Activated B cell treated with CpG ODN at 0.5 μM for 24 hours (primary cell): Measurements from ENCODE around the gene RPL13. TPM values are rescaled to one million over a fixed set of nuclear protein-coding genes. Genes with fewer than 3 reads are reported as not detected.

Experiments
- ATAC-seq: fragments of 200-7000 bp; cut with Tn5 transposase; one replicate; pipeline ENCODE4 v1.10.0; 2021; ENCODE audit warnings: low read depth, mild to moderate bottlenecking, moderate library complexity
- CTCF ChIA-PET: fragments of 350-600 bp; sonication (Branson Sonifier 250); formaldehyde crosslinking; loops from one replicate; lab custom pipeline; 2021; ENCODE audit warnings: antibody characterized with exemption; lab: Charles Lee
- POLR2A ChIA-PET: fragments of 350-600 bp; sonication (Branson Sonifier 250); formaldehyde crosslinking; loops from one replicate; lab custom pipeline; 2021; ENCODE audit warnings: antibody characterized with exemption; lab: Charles Lee
- DNase-seq: peaks from one replicate; pipeline ENCODE4 v3.0.0; 2022
- H3K27ac Mint-ChIP-seq: one replicate; pipeline ENCODE4 v1.8.0; 2020; ENCODE audit warnings: mixed read lengths
- H3K27me3 Mint-ChIP-seq: one replicate; pipeline ENCODE4 v1.8.0; 2021; ENCODE audit warnings: mixed read lengths
- H3K36me3 Mint-ChIP-seq: one replicate; pipeline ENCODE4 v1.8.0; 2021; ENCODE audit warnings: low read depth, mixed read lengths
- H3K4me1 Mint-ChIP-seq: one replicate; pipeline ENCODE4 v1.8.0; 2021; ENCODE audit warnings: mixed read lengths
- H3K4me3 Mint-ChIP-seq: one replicate; pipeline ENCODE4 v1.8.0; 2020; ENCODE audit warnings: mild to moderate bottlenecking, mixed read lengths
- H3K9me3 Mint-ChIP-seq: one replicate; pipeline ENCODE4 v1.8.0; 2020; ENCODE audit warnings: mixed read lengths
- intact Hi-C: fragments of 100-400 bp; cut with micrococcal nuclease; formaldehyde crosslinking; loops from one replicate; pipeline ENCODE4 v1.15.1; 2024
- total RNA-seq: library from RNA; stranded (reverse); gene quantifications from 2 replicates; pipeline ENCODE4 v1.2.3, GENCODE V29; 2022
- TF ChIP-seq, protein P1 (sequence below): fragments of 200-600 bp; IDR thresholded peaks from one replicate; pipeline ENCODE4 v1.8.0; 2022; ENCODE audit warnings: antibody characterized with exemption, mild to moderate bottlenecking

The RPL13 gene
- total RNA-seq, 1 donor from 2014 or later: 3,566 TPM

GRCh38 chr16:89582614-89583196 lies 22.2 kb downstream of the RPL13 start:
- ChIA-PET CTCF (no interaction called here), POLR2A (no interaction called here)
- intact Hi-C loops: no loop called here
- H3K27ac Mint-ChIP-seq: no peak overlapping the region
- ATAC-seq (no peak), DNase-seq (no peak)
- H3K27me3 Mint-ChIP-seq: no peaks in the 10 kb centered on the region
- H3K4me3 Mint-ChIP-seq: no peak overlapping the region
- no peaks in the 10 kb centered on the region for H3K9me3 Mint-ChIP-seq
- TF ChIP-seq, protein P1, sequence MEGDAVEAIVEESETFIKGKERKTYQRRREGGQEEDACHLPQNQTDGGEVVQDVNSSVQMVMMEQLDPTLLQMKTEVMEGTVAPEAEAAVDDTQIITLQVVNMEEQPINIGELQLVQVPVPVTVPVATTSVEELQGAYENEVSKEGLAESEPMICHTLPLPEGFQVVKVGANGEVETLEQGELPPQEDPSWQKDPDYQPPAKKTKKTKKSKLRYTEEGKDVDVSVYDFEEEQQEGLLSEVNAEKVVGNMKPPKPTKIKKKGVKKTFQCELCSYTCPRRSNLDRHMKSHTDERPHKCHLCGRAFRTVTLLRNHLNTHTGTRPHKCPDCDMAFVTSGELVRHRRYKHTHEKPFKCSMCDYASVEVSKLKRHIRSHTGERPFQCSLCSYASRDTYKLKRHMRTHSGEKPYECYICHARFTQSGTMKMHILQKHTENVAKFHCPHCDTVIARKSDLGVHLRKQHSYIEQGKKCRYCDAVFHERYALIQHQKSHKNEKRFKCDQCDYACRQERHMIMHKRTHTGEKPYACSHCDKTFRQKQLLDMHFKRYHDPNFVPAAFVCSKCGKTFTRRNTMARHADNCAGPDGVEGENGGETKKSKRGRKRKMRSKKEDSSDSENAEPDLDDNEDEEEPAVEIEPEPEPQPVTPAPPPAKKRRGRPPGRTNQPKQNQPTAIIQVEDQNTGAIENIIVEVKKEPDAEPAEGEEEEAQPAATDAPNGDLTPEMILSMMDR: no peak
- no peaks in the 10 kb centered on the region for H3K36me3 Mint-ChIP-seq
- no peaks in the 10 kb centered on the region for H3K4me1 Mint-ChIP-seq

DNA sequence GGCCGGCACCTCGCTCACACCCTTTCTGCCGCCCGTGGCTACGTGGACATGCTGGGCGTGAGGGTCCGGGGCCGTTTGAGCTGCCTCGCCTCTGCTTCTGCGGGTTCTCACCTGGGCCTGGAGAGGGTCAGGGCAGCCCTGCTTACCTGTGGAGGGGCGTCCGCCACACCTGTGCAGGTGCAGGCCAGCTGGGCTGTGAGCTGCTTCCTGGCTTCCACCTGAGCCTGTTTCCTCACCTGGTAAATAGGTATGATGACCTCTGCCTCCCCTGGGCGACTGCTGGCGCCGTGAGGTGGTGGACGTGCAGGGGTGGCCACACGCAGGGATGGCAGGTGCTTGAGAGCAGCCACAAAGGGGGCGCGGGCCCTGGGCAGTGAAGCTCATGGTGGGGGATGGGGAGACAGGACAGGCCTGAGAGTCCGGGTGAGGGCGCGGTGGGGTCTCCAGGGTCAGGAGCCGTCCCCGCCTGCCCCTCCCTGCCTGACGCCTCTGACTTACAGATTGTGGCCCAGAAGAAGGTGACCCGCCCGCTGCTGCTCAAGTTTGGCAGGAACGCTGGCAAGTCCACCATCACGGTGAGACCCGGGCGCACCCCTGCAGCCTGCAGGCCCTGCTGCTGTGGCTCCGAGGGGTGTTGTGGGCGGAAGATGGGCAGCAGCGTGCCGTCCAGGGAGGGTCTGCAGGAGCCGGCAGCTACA lies 22.9 kb downstream of the RPL13 start:
- DNase-seq (no peak), ATAC-seq (no peak)
- intact Hi-C loops: no loop called here
- ChIA-PET CTCF (no interaction called here), POLR2A (no interaction called here)
- Mint-ChIP-seq H3K4me1 (no peaks in the 10 kb centered on the region), H3K4me3 (no peak overlapping the region), H3K9me3 (no peaks in the 10 kb centered on the region), H3K27me3 (no peaks in the 10 kb centered on the region), H3K27ac (no peak overlapping the region), H3K36me3 (no peaks in the 10 kb centered on the region)
- TF ChIP-seq, protein P1: no peak

- Mint-ChIP-seq H3K9me3 (no peaks in the 10 kb centered on the region), H3K4me3 (no peak overlapping the region), H3K4me1 (no peaks in the 10 kb centered on the region), H3K36me3 (no peaks in the 10 kb centered on the region), H3K27me3 (no peaks in the 10 kb centered on the region), H3K27ac (no peak overlapping the region)
- no peak for DNase-seq
- CTCF ChIA-PET: no interaction called here
- TF ChIP-seq, protein P1: no peak
- POLR2A ChIA-PET: no interaction called here
- ATAC-seq: no peak
- intact Hi-C loops: no loop called here
These were observed 23.6 kb downstream of the RPL13 start for GRCh38 chr16:89583895-89584644.

DNA sequence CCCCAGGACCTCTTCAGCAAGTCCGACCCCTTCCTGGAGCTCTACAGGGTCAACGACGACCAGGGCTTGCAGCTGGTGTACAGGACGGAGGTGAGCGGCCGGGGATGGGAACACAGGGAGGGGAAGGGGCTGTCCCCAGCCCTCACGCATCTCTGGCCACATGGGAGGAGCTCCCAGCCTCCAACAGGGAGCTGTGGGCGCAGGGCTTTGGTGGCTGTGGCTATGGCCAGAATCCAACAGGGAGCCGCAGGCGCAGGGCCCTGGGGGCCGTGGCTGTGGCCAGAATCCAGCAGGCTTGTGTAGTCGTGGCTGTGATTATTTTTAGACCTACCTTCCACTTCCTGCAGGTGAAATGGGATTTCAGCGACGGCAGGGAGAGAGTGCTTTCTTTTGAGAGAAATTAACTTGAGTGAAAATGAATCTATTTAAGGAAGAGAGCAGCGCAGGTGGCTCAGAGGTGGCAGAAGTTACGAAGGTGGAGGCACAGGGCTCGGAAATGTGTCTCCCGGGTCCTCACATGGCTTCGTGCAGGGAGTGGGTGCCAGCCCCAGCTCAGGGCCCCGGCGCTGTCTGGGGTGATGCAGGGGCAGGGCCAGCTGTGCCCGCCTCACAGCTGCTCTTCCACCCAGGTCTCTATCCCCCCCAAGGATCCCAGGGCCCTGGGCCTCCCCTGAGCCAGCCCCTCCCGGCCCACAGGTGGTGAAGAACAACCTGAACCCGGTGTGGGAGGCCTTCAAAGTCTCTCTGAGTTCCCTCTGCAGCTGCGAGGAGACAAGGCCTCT lies 24.5 kb downstream of the RPL13 start:
- ATAC-seq (no peak), DNase-seq (no peak)
- Mint-ChIP-seq H3K27me3 (no peaks in the 10 kb centered on the region), H3K4me3 (no peak overlapping the region), H3K4me1 (no peaks in the 10 kb centered on the region), H3K27ac (no peak overlapping the region), H3K9me3 (no peaks in the 10 kb centered on the region), H3K36me3 (no peaks in the 10 kb centered on the region)
- POLR2A ChIA-PET: no interaction called here
- CTCF ChIA-PET: no interaction called here
- intact Hi-C loops: no loop called here
- TF ChIP-seq, protein P1: no peak
